Fibroblast of gingiva (primary cell): ENCODE data around the gene ZNF335.

ENCODE experiments used
- DNase-seq: peaks from one replicate; pipeline ENCODE4 v3.0.0-alpha.2; 2011; ENCODE audit warnings: low read depth

The ZNF335 gene

GRCh38 chr20:45971675-45972499 is at the start of gene ZNF335:
Gene ZNF335, minus strand, starts transcription at chr20:45972203. Its CDS starts 793 bp downstream, at chr20:45971410.
- peak; percentile 98 for DNase-seq

- DNase-seq, result no peak
Observed at GRCh38 chr20:46020555-46020954, 48.6 kb upstream of the ZNF335 start.

DNA sequence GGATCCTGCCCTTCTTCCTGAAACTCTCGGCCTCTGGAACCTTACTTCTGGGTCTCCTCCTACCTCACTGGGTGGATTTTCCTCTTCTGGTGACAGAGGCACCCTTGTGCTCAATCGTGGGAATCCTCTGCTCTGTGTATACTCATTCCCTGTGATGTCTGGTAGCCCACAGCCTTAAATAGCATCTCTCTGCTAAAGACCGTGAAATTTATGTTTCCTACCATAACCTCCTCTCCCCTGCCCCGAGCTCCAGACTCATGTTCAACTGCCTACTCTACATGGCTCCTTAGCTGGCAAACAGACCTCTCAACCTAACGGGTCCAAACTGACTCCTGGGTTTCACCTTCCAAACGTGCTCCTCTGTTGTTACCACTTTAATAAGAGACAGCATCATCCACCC is 46.6 kb upstream of the ZNF335 start:
- no peak for DNase-seq

DNA sequence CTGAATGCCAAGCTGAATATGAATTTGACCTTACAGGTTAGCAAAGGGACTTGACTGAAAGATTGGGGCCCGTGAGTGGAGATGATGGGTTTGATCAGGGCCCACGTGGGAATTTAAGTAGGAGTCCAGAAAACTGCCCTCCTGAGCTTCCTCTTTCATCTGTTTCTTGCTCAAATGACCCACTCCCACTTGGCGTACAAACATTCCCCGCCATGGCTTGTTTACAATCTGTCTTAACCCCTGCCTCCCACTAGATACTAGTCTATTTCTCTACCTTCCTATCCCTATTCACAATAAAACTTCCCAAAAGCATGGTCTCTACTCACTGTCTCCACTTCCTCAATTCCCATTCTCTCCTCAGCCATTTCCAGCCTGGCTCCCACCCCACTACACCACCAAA is 46.1 kb upstream of the ZNF335 start:
- no peak for DNase-seq

- DNase-seq, result no peak
Observed at GRCh38 chr20:46017272-46017671, 45.3 kb upstream of the ZNF335 start.

- DNase-seq, result no peak
Observed at GRCh38 chr20:46014517-46015396, 42.8 kb upstream of the ZNF335 start.

DNA sequence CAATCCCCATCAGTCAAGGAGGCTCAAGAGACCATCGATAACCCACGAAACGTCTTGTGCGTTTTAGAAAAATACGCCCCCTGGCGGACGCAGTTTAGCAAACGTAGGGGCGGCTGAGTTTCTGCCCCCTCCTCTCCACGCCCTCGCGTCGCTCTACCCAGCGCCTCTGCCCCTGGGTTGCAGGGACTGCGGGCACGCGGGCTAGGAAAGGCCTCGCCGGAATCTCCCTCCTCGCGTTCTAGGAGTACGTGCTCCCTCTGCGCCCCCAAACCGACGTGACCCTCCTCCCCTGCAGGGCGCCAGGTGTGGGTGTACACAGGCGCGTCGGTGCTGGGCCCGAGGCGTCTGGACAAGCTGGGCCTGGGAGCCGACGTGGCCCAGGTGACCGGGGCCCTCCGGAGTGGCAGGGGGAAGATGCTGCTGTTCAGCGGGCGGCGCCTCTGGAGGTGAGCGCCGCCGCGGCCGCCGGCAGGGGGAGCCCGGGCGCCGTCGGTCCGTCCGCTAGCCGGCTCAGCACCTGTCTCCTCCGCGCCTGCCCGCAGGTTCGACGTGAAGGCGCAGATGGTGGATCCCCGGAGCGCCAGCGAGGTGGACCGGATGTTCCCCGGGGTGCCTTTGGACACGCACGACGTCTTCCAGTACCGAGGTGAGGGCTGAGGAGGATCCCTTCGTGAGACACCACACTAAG is 42.0 kb upstream of the ZNF335 start:
- DNase-seq, result no peak

- DNase-seq, result no peak
Observed at GRCh38 chr20:46013322-46013828, 41.4 kb upstream of the ZNF335 start.

DNA sequence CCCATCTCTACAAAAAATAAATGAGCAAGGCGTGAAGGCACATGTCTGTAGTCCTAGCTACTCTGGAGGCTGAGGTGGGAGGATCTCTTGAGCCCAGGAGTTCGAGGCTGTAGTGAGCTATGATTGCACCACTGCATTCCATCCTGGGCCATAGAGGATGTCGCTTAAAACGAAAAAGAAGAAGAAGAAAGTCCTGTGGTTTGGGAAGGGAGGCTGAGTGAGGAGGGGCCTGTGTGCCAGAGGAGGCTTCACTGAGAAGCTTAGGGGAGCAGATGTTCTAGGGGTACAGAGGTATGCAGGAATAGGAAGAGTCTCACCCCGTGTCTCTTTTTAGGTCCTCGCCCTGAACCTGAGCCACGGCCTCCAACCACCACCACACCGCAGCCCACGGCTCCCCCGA is 40.9 kb upstream of the ZNF335 start:
- DNase-seq, result no peak

DNA sequence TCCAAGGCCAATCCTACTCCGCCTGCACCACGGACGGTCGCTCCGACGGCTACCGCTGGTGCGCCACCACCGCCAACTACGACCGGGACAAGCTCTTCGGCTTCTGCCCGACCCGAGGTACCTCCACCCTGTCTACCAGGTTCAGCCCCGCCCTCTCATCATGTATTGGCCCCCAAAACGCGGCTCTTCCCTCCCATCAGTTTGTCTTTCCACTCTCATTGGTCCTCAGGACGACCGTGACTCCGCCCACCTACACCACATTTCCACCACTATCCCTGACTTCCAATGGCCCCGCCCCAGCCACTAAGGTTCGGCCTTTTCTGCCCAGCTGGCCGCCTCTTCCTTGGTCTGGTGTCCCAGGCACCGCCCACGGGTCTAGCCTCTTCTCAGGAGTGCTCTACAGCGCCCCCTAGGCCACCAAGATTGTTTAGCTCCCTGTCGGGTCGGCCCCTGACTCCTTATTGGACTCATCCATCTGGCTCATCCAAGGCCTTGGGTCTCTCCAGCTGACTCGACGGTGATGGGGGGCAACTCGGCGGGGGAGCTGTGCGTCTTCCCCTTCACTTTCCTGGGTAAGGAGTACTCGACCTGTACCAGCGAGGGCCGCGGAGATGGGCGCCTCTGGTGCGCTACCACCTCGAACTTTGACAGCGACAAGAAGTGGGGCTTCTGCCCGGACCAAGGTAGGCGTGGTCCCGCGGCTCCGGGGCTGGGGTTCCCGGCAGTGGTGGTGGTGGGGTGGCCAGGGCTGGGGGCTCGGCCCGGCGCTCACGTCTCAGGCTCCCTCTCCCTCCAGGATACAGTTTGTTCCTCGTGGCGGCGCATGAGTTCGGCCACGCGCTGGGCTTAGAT is 39.9 kb upstream of the ZNF335 start:
- DNase-seq, result no peak

GRCh38 chr20:46010491-46011391 is 38.7 kb upstream of the ZNF335 start:
- no peak for DNase-seq

- DNase-seq, result no peak
Observed at GRCh38 chr20:46009816-46010215, 37.8 kb upstream of the ZNF335 start.

- no peak for DNase-seq
Observed at GRCh38 chr20:46007671-46008070, 35.7 kb upstream of the ZNF335 start.

DNA sequence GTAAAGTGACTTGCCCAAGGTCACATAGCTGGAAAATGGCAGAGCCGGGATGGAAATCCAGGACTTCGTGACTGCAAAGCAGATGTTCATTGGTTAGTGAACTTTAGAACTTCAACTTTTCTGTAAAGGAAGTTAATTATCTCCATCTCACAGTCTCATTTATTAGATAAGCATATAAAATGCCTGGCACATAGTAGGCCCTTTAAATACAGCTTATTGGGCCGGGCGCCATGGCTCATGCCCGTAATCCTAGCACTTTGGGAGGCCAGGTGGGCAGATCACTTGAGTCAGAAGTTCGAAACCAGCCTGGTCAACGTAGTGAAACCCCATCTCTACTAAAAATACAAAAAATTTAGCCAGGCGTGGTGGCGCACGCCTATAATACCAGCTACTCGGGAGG is 35.0 kb upstream of the ZNF335 start:
- DNase-seq, result no peak

- no peak for DNase-seq
Observed at GRCh38 chr20:46006022-46006705, 34.2 kb upstream of the ZNF335 start.

DNA sequence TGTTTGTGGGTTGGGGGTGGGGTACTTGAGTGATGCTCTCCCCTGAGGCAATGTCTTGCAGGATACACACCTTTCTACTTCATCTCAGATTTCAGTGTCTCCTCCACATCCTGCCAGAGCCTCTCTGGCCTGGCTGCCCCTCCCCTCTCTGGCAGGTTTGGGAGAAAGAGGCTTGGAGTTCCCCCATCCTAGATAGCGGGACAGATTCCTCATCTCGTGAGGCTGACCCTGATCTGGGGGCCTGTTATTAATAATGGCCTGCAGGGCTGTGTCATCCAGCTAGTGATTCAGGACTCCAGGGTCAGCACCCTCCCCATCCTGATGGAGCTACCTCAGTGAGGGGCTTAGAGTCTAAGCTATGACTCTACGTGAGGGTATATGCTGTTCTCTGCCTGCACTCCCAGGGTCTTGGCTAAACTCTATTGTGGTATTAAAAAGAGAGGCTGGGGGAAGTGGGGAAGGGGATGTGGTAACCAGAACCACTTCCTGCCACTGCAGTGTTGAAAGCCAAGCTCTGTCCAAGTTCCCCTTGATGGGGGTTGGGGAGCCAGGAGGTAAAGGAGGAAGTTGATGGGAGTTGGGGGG is 33.0 kb upstream of the ZNF335 start:
- no peak for DNase-seq

DNA sequence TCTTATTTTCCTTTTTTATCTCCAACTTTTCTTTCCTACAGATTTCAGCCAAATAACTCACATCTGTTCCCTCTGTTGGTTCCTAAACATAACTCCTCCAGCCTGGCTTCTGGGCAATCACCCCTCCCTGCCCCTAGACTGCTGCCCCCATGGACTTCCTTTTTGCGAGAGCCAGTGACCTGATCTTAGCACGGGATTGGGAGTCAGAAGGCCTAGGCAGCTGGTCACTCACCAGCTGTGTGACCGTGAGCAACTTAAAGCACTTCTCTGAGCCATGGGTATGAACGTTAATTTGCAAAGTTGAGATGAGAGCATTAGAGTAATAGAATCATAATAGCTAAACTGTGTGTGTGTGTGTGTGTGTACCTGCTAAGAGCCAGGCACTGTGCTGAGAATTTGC is 32.2 kb upstream of the ZNF335 start:
- DNase-seq, result no peak

DNA sequence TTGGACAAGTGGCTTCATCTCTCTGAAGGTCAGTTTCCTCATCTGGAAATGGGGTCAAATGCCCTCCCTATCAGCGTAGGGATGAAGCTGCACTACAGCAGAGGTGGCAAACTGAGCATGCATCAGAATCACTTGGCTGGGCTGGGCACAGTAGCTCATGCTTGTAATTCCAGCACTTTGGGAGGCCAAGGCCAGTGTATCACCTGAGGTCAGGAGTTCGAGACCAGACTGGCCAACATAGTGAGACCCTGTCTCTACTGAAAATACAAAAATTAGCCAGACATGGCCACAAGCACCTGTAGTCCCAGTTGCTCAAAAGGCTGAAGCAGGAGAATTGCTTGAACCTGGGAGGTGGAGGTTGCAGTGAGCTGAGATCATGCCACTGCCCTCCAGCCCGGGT is 30.0 kb upstream of the ZNF335 start:
- DNase-seq, result no peak

DNA sequence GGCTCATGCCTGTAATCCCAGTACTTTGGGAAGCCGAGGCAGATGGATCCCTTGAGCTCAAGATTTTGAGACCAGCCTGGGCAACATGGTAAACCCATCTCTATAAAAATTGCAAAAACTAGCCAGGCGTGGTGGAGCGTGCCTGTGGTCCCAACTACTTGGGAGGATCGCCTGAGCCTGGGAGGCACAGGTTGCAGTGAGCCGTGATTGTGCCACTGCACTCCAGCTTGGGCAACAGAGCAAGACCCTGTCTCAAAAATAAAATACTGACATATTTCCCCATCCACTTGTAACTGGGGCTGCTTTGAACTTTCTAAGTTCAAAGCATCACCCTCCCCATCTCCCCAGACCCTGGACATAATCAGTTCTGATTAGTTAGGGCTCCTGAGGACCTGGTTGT is 29.5 kb upstream of the ZNF335 start:
- DNase-seq, result no peak
